ENCODE data around the gene DTNB. TPM values are rescaled to one million over a fixed set of nuclear protein-coding genes. Genes with fewer than 3 reads are reported as not detected.

The DTNB gene
- total and polyA plus RNA-seq, 2 of the 4 experiments (the other 2 are of a cell fraction) = 3.8 to 5.3 TPM

- 100% methylated on average over 1 of the region's 6 CpGs; no CpG with 5 or more reads in 1 of the 2 experiments for WGBS, 2 experiments (ENCODE audit: extremely low coverage in 2 of 2, insufficient read length in 1 of 2)
- no peaks in the 10 kb centered on the region for H3K79me1 ChIP-seq (ENCODE audit: low read depth in 1 of 2, low read length in 2 of 2)
- no peak overlapping the region for H3K4ac ChIP-seq (ENCODE audit: low read depth, low read length)
- no peak overlapping the region for H3K56ac ChIP-seq (ENCODE audit: extremely low read depth, insufficient read depth, low read length)
- H3K27ac ChIP-seq (ENCODE audit: insufficient read depth, low read length) = no peak overlapping the region
- DNase-seq (no peak), ATAC-seq (ENCODE audit: low read depth) (no peak)
- H3K36me3 ChIP-seq (ENCODE audit: control insufficient read depth, insufficient read depth, low read length) = no peaks in the 10 kb centered on the region
- no peak overlapping the region for H3K4me3 ChIP-seq (ENCODE audit: insufficient read depth, low read depth, low read length)
- no peak overlapping the region for H2BK120ac ChIP-seq (ENCODE audit: low read depth, low read length)
- no peak overlapping the region for H2BK20ac ChIP-seq (ENCODE audit: low read depth, low read length)
- no peaks in the 10 kb centered on the region for H3K27me3 ChIP-seq (ENCODE audit: control insufficient read depth, insufficient read depth, low read length)
- intact Hi-C loops (cut with micrococcal nuclease) (no loop called here), dilution Hi-C loops (cut with HindIII; ENCODE audit: low sequenced_read_pairs, unreplicated experiment) (no loop called here), in situ Hi-C loops (cut with MboI; ENCODE audit: low sequenced_read_pairs) (no loop called here)
- H2BK5ac ChIP-seq (ENCODE audit: low read depth, low read length, poor library complexity, severe bottlenecking) = no peak overlapping the region
- ChIA-PET POLR2A (ENCODE audit: unreplicated experiment) (no interaction called here), CTCF (interaction anchor here (0.7 kb wide), 1 partner anchor 67 kb away, joined by 3 read pairs; no protein-coding TSS in a partner anchor)
- H3K9ac ChIP-seq (ENCODE audit: low read depth, low read length) = no peak overlapping the region
- H3K9me3 ChIP-seq (ENCODE audit: control insufficient read depth, insufficient read depth, low read length) = no peaks in the 10 kb centered on the region
- H2AK5ac ChIP-seq (ENCODE audit: low read depth, low read length) = no peak overlapping the region
- TF ChIP-seq FOS (IDR thresholded peaks at IDR 0.05; ENCODE audit: low read depth, low read length) (no peak), CHD1 (IDR thresholded peaks at IDR 0.05; ENCODE audit: low read depth, low read length) (no peak), NFE2L2 (IDR thresholded peaks at IDR 0.05; ENCODE audit: low read depth, low read length) (no peak)
- H4K5ac ChIP-seq (ENCODE audit: low read depth, low read length) = no peak overlapping the region
- H2AK9ac ChIP-seq (replicated peaks; ENCODE audit: low read depth, low read length, poor library complexity) = no peak overlapping the region
- H3K23ac ChIP-seq (ENCODE audit: low read depth, low read length) = no peak overlapping the region
- peak overlapping the region; percentile 13 for H2AFZ ChIP-seq (replicated peaks; ENCODE audit: low read length, poor library complexity)
- H4K20me1 ChIP-seq (ENCODE audit: insufficient read depth, low read length) = no peaks in the 10 kb centered on the region
- H3K14ac ChIP-seq (replicated peaks; ENCODE audit: low read depth, low read length) = no peak overlapping the region
- H2BK15ac ChIP-seq (ENCODE audit: low read depth, low read length) = no peak overlapping the region
- BruUV-seq (replicated peaks) = no TSS peak
- no peaks in the 10 kb centered on the region for H3K9me1 ChIP-seq (ENCODE audit: insufficient read depth, low read length)
- H3K4me2 ChIP-seq (ENCODE audit: low read depth, low read length) = no peak overlapping the region
- H3K18ac ChIP-seq (ENCODE audit: low read depth, low read length) = no peak overlapping the region
- no peak overlapping the region for H4K8ac ChIP-seq (ENCODE audit: low read depth in 2 of 2, low read length in 2 of 2)
- no peaks in the 10 kb centered on the region for H3K4me1 ChIP-seq (ENCODE audit: control insufficient read depth, insufficient read depth, low read length)
- no peak overlapping the region for H4K91ac ChIP-seq (ENCODE audit: insufficient read depth, low read depth, low read length)
These were observed 255.5 kb downstream of the DTNB start for GRCh38 chr2:25417715-25418369.
